DOHH2 (cell line): Measurements from ENCODE around the gene RALBP1.

Source experiments
- H3F3A ChIP-seq: fragments of 200-600 bp; sonication (generic), shearing (Covaris generic); 2 replicates; pipeline ENCODE4 v1.6.0; 2016; ENCODE audit warnings: antibody characterized with exemption, mild to moderate bottlenecking; ENCODE audit not compliant: control insufficient read depth, insufficient read depth
- H3K27ac ChIP-seq: fragments of 200-600 bp; sonication (generic); 2 replicates; pipeline ENCODE4 v1.5.1; 2014; ENCODE audit warnings: low read depth, mild to moderate bottlenecking, low read length, moderate library complexity
- H3K27me3 ChIP-seq: fragments of 200-600 bp; sonication (generic); 2 replicates; pipeline ENCODE4 v1.6.1; 2014; ENCODE audit warnings: mild to moderate bottlenecking, low read length, mixed read lengths; ENCODE audit not compliant: control insufficient read depth
- H3K36me3 ChIP-seq: fragments of 200-600 bp; sonication (generic); 2 replicates; pipeline ENCODE4 v1.6.1; 2014; ENCODE audit warnings: mild to moderate bottlenecking, low read length, moderate library complexity, mixed read lengths; ENCODE audit not compliant: control insufficient read depth
- H3K4me1 ChIP-seq: fragments of 200-600 bp; sonication (generic); 2 replicates; pipeline ENCODE4 v1.6.1; 2014; ENCODE audit warnings: mild to moderate bottlenecking, low read length, mixed read lengths; ENCODE audit not compliant: control insufficient read depth
- H3K4me2 ChIP-seq: fragments of 200-600 bp; sonication (generic); 2 replicates; pipeline ENCODE4 v1.6.0; 2014; ENCODE audit warnings: mild to moderate bottlenecking, low read length, moderate library complexity
- H3K4me3 ChIP-seq: fragments of 200-600 bp; sonication (generic); 2 replicates; pipeline ENCODE4 v1.5.1; 2014; ENCODE audit warnings: mild to moderate bottlenecking, low read length, mixed read lengths
- H3K79me2 ChIP-seq: fragments of 200-600 bp; sonication (generic); 2 replicates; pipeline ENCODE4 v1.6.1; 2014; ENCODE audit warnings: mild to moderate bottlenecking, low read length, mixed read lengths; ENCODE audit not compliant: control insufficient read depth
- H3K9me2 ChIP-seq: fragments of 200-600 bp; sonication (generic); replicated peaks from 2 replicates; pipeline ENCODE4 v1.6.1; 2014; ENCODE audit warnings: mild to moderate bottlenecking, low read length, mixed read lengths; ENCODE audit not compliant: control insufficient read depth
- H3K9me3 ChIP-seq: fragments of 200-600 bp; sonication (generic); 2 replicates; pipeline ENCODE4 v1.6.1; 2014; ENCODE audit warnings: antibody characterized with exemption, low read length, mixed read lengths; ENCODE audit not compliant: control insufficient read depth, insufficient read depth
- H4K20me1 ChIP-seq: fragments of 200-600 bp; sonication (generic); 2 replicates; pipeline ENCODE4 v1.6.0; 2014; ENCODE audit warnings: low read depth, mild to moderate bottlenecking, antibody characterized with exemption, low read length, moderate library complexity; ENCODE audit not compliant: control insufficient read depth, insufficient read depth
- EZH2phosphoT487 ChIP-seq: fragments of 200-600 bp; sonication (generic); IDR thresholded peaks from 2 replicates; pipeline ENCODE4 v1.6.1; 2017; ENCODE audit warnings: borderline replicate concordance, mild to moderate bottlenecking, antibody characterized with exemption, low read length, moderate library complexity, mixed read lengths
- TF ChIP-seq, protein P1 (sequence below): fragments of 200-600 bp; sonication (generic); IDR thresholded peaks from one replicate; pipeline ENCODE4 v1.5.1; 2014; ENCODE audit warnings: antibody characterized with exemption, mild to moderate bottlenecking, low read depth, low read length; ENCODE audit not compliant: poor library complexity, severe bottlenecking

RALBP1 gene

DNA sequence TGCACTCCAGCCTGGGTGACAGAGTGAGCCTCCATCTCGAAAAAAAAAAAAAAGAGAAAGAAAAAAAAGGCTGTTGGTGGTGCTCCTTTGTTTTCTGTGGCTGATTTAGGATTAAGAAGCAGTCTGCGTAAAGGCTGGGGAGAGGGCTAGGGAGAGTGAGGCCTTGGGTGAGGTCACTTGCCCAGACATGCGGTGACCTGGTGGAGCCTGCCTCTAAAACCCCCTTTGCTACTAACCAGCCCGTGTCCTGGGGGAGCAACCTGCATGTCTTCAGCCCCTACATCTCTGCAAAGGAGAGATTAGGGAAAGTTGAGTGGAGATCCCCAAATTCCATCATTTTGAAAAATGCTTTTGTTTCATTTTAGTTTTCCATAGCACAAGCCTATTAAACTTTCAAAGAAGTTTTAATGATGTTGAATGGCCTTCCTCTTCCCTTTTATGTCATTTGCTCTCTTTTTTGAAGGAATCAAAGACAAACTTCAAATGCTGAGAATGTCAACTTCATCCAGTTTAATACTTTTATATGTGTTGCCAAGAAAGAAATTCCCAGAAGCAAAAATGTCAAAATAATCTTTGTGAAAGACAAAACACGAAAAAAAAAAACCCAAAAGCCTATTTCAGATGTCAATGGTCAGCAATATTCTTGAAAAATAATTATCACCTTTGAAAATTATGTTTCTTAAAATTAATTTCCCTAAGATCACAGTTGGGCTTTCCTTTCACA, 38.9 kb upstream of the RALBP1 start:
- Histone ChIP-seq H3K4me1 (peaks cover 30% of the 10 kb centered on the region), H3K9me2 (no peaks in the 10 kb centered on the region), H3K27me3 (no peaks in the 10 kb centered on the region), H3K27ac (no peak overlapping the region), H4K20me1 (no peaks in the 10 kb centered on the region), H3F3A (no peaks in the 10 kb centered on the region; the same call in 1 of the 2 replicates), H3K4me3 (no peak overlapping the region), H3K79me2 (no peaks in the 10 kb centered on the region), H3K9me3 (no peaks in the 10 kb centered on the region), H3K36me3 (no peaks in the 10 kb centered on the region), H3K4me2 (no peak overlapping the region)
- TF ChIP-seq EZH2phosphoT487: no peak
- TF ChIP-seq, protein P1, sequence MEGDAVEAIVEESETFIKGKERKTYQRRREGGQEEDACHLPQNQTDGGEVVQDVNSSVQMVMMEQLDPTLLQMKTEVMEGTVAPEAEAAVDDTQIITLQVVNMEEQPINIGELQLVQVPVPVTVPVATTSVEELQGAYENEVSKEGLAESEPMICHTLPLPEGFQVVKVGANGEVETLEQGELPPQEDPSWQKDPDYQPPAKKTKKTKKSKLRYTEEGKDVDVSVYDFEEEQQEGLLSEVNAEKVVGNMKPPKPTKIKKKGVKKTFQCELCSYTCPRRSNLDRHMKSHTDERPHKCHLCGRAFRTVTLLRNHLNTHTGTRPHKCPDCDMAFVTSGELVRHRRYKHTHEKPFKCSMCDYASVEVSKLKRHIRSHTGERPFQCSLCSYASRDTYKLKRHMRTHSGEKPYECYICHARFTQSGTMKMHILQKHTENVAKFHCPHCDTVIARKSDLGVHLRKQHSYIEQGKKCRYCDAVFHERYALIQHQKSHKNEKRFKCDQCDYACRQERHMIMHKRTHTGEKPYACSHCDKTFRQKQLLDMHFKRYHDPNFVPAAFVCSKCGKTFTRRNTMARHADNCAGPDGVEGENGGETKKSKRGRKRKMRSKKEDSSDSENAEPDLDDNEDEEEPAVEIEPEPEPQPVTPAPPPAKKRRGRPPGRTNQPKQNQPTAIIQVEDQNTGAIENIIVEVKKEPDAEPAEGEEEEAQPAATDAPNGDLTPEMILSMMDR: no peak

DNA sequence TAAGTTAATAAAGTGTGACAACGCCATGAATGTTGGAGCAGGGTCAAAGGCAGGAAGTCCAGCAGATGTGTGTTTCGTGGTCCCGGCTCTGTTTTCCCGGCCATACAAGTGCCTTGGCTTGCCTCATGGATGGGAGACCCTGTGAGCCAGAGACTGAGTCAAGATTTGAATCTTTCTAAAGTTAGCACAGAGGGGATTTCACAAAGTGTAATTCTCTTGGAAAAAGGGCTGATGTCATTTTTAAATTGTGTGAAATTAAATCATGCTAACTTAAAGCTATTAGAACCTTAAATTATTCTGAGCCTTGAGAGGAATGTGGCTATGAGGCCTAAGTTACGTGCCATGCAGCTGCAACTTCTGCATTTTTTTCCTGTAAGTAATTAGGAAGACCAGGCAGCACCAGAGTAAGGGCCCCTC, 38.3 kb upstream of the RALBP1 start:
- H3K79me2 ChIP-seq: no peaks in the 10 kb centered on the region
- no peaks in the 10 kb centered on the region for H4K20me1 ChIP-seq
- H3K4me3 ChIP-seq: no peak overlapping the region
- TF ChIP-seq EZH2phosphoT487: no peak
- TF ChIP-seq, protein P1: no peak
- H3K4me2 ChIP-seq: no peak overlapping the region
- no peaks in the 10 kb centered on the region for H3K9me2 ChIP-seq
- H3K27ac ChIP-seq: no peak overlapping the region
- no peaks in the 10 kb centered on the region; the same call in 1 of the 2 replicates for H3F3A ChIP-seq
- H3K4me1 ChIP-seq: peaks cover 34% of the 10 kb centered on the region
- H3K27me3 ChIP-seq: no peaks in the 10 kb centered on the region
- H3K36me3 ChIP-seq: no peaks in the 10 kb centered on the region
- H3K9me3 ChIP-seq: no peaks in the 10 kb centered on the region

DNA sequence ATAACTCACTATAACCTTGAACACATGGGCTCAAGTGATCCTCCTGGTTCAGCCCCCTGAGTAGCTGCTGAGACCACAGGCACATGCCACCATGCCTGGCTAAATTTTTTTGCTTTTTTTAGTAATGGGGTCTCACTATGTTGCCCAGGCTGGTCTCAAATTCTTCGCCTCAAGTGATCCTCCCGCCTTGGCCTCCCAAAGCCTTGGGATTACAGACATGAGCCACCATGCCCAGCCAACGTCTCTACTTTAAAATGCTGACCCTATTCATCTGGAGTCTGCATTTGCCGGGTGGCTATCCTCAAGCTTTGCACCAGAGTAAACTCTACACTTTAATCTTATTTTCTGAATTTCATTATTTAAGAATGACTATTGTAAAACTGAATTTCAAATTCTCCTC, 37.6 kb upstream of the RALBP1 start:
- H3K27me3 ChIP-seq: no peaks in the 10 kb centered on the region
- H3K36me3 ChIP-seq: no peaks in the 10 kb centered on the region
- H3K79me2 ChIP-seq: no peaks in the 10 kb centered on the region
- no peaks in the 10 kb centered on the region for H3K9me3 ChIP-seq
- H3K9me2 ChIP-seq: no peaks in the 10 kb centered on the region
- H3K4me1 ChIP-seq: peaks cover 34% of the 10 kb centered on the region
- no peaks in the 10 kb centered on the region; the same call in 1 of the 2 replicates for H3F3A ChIP-seq
- no peak overlapping the region for H3K4me3 ChIP-seq
- no peak overlapping the region for H3K4me2 ChIP-seq
- no peak overlapping the region for H3K27ac ChIP-seq
- TF ChIP-seq EZH2phosphoT487: no peak
- TF ChIP-seq, protein P1: no peak
- no peaks in the 10 kb centered on the region for H4K20me1 ChIP-seq
